Islet precursor cell (in vitro differentiated cells): ENCODE data around the gene CENPC.
"Not testable (repeated sequence)": the region's sequence is repeated elsewhere in the genome, so short reads cannot be mapped to it uniquely, and the experiment has no call there.

Experiments used
- DNase-seq: peaks from one replicate; pipeline ENCODE4 v3.0.0-alpha.2; 2018

The CENPC gene

GRCh38 chr4:67465032-67465762, 80.1 kb downstream of the CENPC start:
- DNase-seq = peak; percentile 68

- no peak for DNase-seq
Observed at GRCh38 chr4:67460574-67460973, 84.7 kb downstream of the CENPC start.

- DNase-seq = no peak
Observed at GRCh38 chr4:67459164-67459563, 86.1 kb downstream of the CENPC start.

- DNase-seq = no peak
Observed at GRCh38 chr4:67456577-67457196, 88.6 kb downstream of the CENPC start.

- not testable (repeated sequence) for DNase-seq
Observed at GRCh38 chr4:67452846-67453205, 92.5 kb downstream of the CENPC start.

GRCh38 chr4:67452100-67452845, 93.0 kb downstream of the CENPC start:
- DNase-seq = no peak

- no peak for DNase-seq
Observed at GRCh38 chr4:67451464-67451863, 93.8 kb downstream of the CENPC start.

- DNase-seq = no peak
Observed at GRCh38 chr4:67448621-67449020, 96.7 kb downstream of the CENPC start.

GRCh38 chr4:67447873-67448272, 97.4 kb downstream of the CENPC start:
- no peak for DNase-seq

- no peak for DNase-seq
Observed at GRCh38 chr4:67446811-67447210, 98.5 kb downstream of the CENPC start.

- not testable (repeated sequence) for DNase-seq
Observed at GRCh38 chr4:67445881-67446280, 99.4 kb downstream of the CENPC start.

GRCh38 chr4:67438975-67439374, 106.3 kb downstream of the CENPC start:
- no peak for DNase-seq

- DNase-seq = no peak
Observed at GRCh38 chr4:67437974-67438713, 107.2 kb downstream of the CENPC start.

GRCh38 chr4:67436742-67437141, 108.6 kb downstream of the CENPC start:
- DNase-seq = no peak

GRCh38 chr4:67430989-67431388, 114.3 kb downstream of the CENPC start:
- DNase-seq = no peak

- no peak for DNase-seq
Observed at GRCh38 chr4:67428819-67429218, 116.5 kb downstream of the CENPC start.
